H1 (cell line): Measurements from ENCODE around the gene CBR3. TPM values are rescaled to one million over a fixed set of nuclear protein-coding genes. Genes with fewer than 3 reads are reported as not detected.

Source experiments
- CTCF ChIA-PET: fragments of 300-600 bp; sonication (Branson Sonifier 250); formaldehyde crosslinking; loops from one replicate; lab custom pipeline; 2021; ENCODE audit not compliant: partially characterized antibody; lab: Charles Lee
- POLR2A ChIA-PET: fragments of 300-600 bp; sonication (Branson Sonifier 250); formaldehyde crosslinking; loops from one replicate; lab custom pipeline; 2021; ENCODE audit warnings: inconsistent platforms; ENCODE audit not compliant: partially characterized antibody; lab: Charles Lee
- DNase-seq, 2 experiments: peaks; one replicate each; pipeline versions ENCODE4 v3.0.0 to v3.0.0-alpha.2; 2010 to 2022; ENCODE audit warnings: low spot score in 2 of 2, low read depth in 1 of 2, mixed read lengths in 1 of 2
- FAIRE-seq: peaks from 2 replicates; lab custom pipeline; 2011; peaks lifted over from hg19 to GRCh38; lab: Jason Lieb, UNC
- H2AFZ ChIP-seq: 2 replicates; pipeline ENCODE4 v1.8.1; 2012; ENCODE audit warnings: low read length, inconsistent platforms
- H2AK5ac ChIP-seq: 2 replicates; pipeline ENCODE4 v1.6.1; 2013; ENCODE audit warnings: low read depth, low read length
- H2BK120ac ChIP-seq: replicated peaks from 2 replicates; pipeline ENCODE3; 2013; ENCODE audit warnings: low read depth, low read length, inconsistent platforms
- H2BK12ac ChIP-seq: 2 replicates; pipeline ENCODE4 v1.6.1; 2013; ENCODE audit warnings: low read depth, low read length
- H2BK15ac ChIP-seq: 2 replicates; pipeline ENCODE4 v1.6.1; 2013; ENCODE audit warnings: low read length
- H2BK20ac ChIP-seq: 2 replicates; pipeline ENCODE4 v1.6.1; 2013; ENCODE audit warnings: low read length
- H2BK5ac ChIP-seq: 2 replicates; pipeline ENCODE4 v1.6.1; 2013; ENCODE audit warnings: low read depth, low read length
- H3K14ac ChIP-seq: 2 replicates; pipeline ENCODE4 v1.6.1; 2013; ENCODE audit warnings: inconsistent platforms; ENCODE audit not compliant: insufficient read length
- H3K18ac ChIP-seq: 2 replicates; pipeline ENCODE4 v1.6.1; 2013; ENCODE audit warnings: low read length; ENCODE audit errors: extremely low read depth
- H3K23ac ChIP-seq: 2 replicates; pipeline ENCODE4 v1.6.1; 2013; ENCODE audit warnings: inconsistent platforms; ENCODE audit not compliant: insufficient read length
- H3K23me2 ChIP-seq: 2 replicates; pipeline ENCODE4 v1.6.1; 2013; ENCODE audit warnings: low read depth, low read length
- H3K27ac ChIP-seq: 2 replicates; pipeline ENCODE4 v1.6.1; 2011; ENCODE audit warnings: low read depth, low read length, inconsistent platforms
- H3K27me3 ChIP-seq, 4 experiments: replicated peaks in 1 of 4; 1 replicate in 1 of 4; 2 replicates in 3 of 4; pipeline versions ENCODE4 v1.6.1 to v1.8.1; 2011 to 2013; ENCODE audit warnings: low read length in 3 of 4, mild to moderate bottlenecking in 3 of 4, inconsistent platforms in 2 of 4, mixed read lengths in 2 of 4, moderate library complexity in 1 of 4; ENCODE audit not compliant: control insufficient read depth in 3 of 4, insufficient read depth in 3 of 4; ENCODE audit errors: extremely low read depth in 1 of 4
- H3K36me3 ChIP-seq, 4 experiments: 2 replicates each; pipeline versions ENCODE4 v1.6.1 to v1.8.1; 2011 to 2013; ENCODE audit warnings: mild to moderate bottlenecking in 4 of 4, low read length in 3 of 4, moderate library complexity in 2 of 4, control low read depth in 1 of 4, inconsistent platforms in 1 of 4; ENCODE audit not compliant: insufficient read depth in 4 of 4, control insufficient read depth in 2 of 4
- H3K4ac ChIP-seq: replicated peaks from 2 replicates; pipeline ENCODE3; 2013; ENCODE audit warnings: low read length, low read depth, mixed read lengths, inconsistent platforms; ENCODE audit not compliant: insufficient read length
- H3K4me1 ChIP-seq, 4 experiments: replicated peaks in 1 of 4; 1 replicate in 1 of 4; 2 replicates in 3 of 4; pipeline versions ENCODE4 v1.6.1 to v1.8.1; 2011 to 2013; ENCODE audit warnings: low read length in 3 of 4, inconsistent platforms in 2 of 4, mixed read lengths in 1 of 4; ENCODE audit not compliant: insufficient read depth in 4 of 4, control insufficient read depth in 3 of 4
- H3K4me2 ChIP-seq, 2 experiments: 2 replicates each; pipeline versions ENCODE4 v1.6.1 to v1.8.1; 2011 to 2013; ENCODE audit warnings: low read depth in 2 of 2, low read length in 2 of 2, control low read depth in 1 of 2, inconsistent platforms in 1 of 2, mild to moderate bottlenecking in 1 of 2; ENCODE audit not compliant: insufficient read depth in 1 of 2
- H3K4me3 ChIP-seq, 4 experiments: fragments of 200-600, 300-600 bp in 1 of 4; sonication (generic), shearing (Covaris generic), sonication (Bioruptor Twin) in 1 of 4; 2 replicates each; pipeline versions ENCODE4 v1.5.1 to v1.8.1; 2011 to 2016; ENCODE audit warnings: low read length in 4 of 4, low read depth in 3 of 4, control low read depth in 2 of 4, inconsistent platforms in 2 of 4, mild to moderate bottlenecking in 2 of 4, mixed read lengths in 1 of 4, moderate library complexity in 1 of 4; ENCODE audit not compliant: insufficient read depth in 2 of 4; ENCODE audit errors: extremely low read depth in 1 of 4
- H3K56ac ChIP-seq: replicated peaks from 2 replicates; pipeline ENCODE3; 2013; ENCODE audit warnings: low read depth, mild to moderate bottlenecking, mixed read lengths, low read length, inconsistent platforms; ENCODE audit not compliant: insufficient read length
- H3K79me1 ChIP-seq: 2 replicates; pipeline ENCODE4 v1.6.1; 2013; ENCODE audit warnings: low read depth, low read length, control low read depth
- H3K79me2 ChIP-seq, 2 experiments: 2 replicates each; pipeline versions ENCODE4 v1.6.1 to v1.8.1; 2012 to 2013; ENCODE audit warnings: low read length in 2 of 2, mild to moderate bottlenecking in 2 of 2, inconsistent platforms in 1 of 2; ENCODE audit not compliant: insufficient read depth in 2 of 2, control insufficient read depth in 1 of 2
- H3K9ac ChIP-seq, 4 experiments: replicated peaks in 1 of 4; 1 replicate in 1 of 4; 2 replicates in 3 of 4; pipeline versions ENCODE4 v1.6.1 to v1.8.1; 2011 to 2013; ENCODE audit warnings: low read depth in 3 of 4, low read length in 3 of 4, control low read depth in 2 of 4, mild to moderate bottlenecking in 2 of 4, moderate library complexity in 2 of 4, inconsistent platforms in 1 of 4; ENCODE audit errors: extremely low read depth in 1 of 4
- H3K9me3 ChIP-seq, 2 experiments: 2 replicates each; pipeline versions ENCODE4 v1.6.1 to v1.8.1; 2012 to 2013; ENCODE audit warnings: mild to moderate bottlenecking in 2 of 2, moderate library complexity in 2 of 2, control low read depth in 1 of 2, inconsistent platforms in 1 of 2, low read depth in 1 of 2, low read length in 1 of 2, mixed read lengths in 1 of 2; ENCODE audit not compliant: insufficient read depth in 2 of 2
- H4K20me1 ChIP-seq, 2 experiments: replicated peaks in 1 of 2; 2 replicates each; pipeline versions ENCODE3 to v1.8.1; 2011 to 2013; ENCODE audit warnings: inconsistent platforms in 2 of 2, low read length in 2 of 2, mild to moderate bottlenecking in 1 of 2; ENCODE audit not compliant: insufficient read depth in 2 of 2, control insufficient read depth in 1 of 2
- H4K5ac ChIP-seq: 2 replicates; pipeline ENCODE4 v1.6.1; 2013; ENCODE audit warnings: low read length, low read depth, mixed read lengths, inconsistent platforms; ENCODE audit not compliant: insufficient read length
- H4K8ac ChIP-seq: 2 replicates; pipeline ENCODE4 v1.8.0; 2013; ENCODE audit warnings: mild to moderate bottlenecking, moderate library complexity, low read length, inconsistent platforms; ENCODE audit not compliant: insufficient read depth; ENCODE audit errors: extremely low read depth
- H4K91ac ChIP-seq: replicated peaks from 2 replicates; pipeline ENCODE3; 2013; ENCODE audit warnings: low read length, mixed read lengths, inconsistent platforms; ENCODE audit not compliant: insufficient read length
- BCL11A ChIP-seq, 2 experiments: IDR thresholded peaks; one replicate each; pipeline ENCODE4 v1.6.1; 2011; ENCODE audit warnings: low read depth in 2 of 2, low read length in 2 of 2, mild to moderate bottlenecking in 2 of 2
- EZH2 ChIP-seq: fragments of 200-600 bp; sonication (generic); IDR thresholded peaks from 2 replicates; pipeline ENCODE4 v1.7.1; 2012; ENCODE audit warnings: low read depth, mild to moderate bottlenecking, moderate library complexity, low read length, inconsistent platforms; ENCODE audit not compliant: severe bottlenecking
- GTF2F1 ChIP-seq: IDR thresholded peaks from 2 replicates; pipeline ENCODE4 v1.6.1; 2012; ENCODE audit warnings: low read depth, low read length, improper control_type of control experiment, borderline replicate concordance
- HDAC6 ChIP-seq: IDR thresholded peaks from one replicate; pipeline ENCODE4 v1.7.1; 2012; ENCODE audit warnings: low read depth, mild to moderate bottlenecking, inconsistent platforms, low read length, moderate library complexity
- KDM5A ChIP-seq: fragments of 200-600 bp; IDR thresholded peaks from 2 replicates; pipeline ENCODE4 v1.7.1; 2012; ENCODE audit warnings: mild to moderate bottlenecking, low read length, inconsistent platforms, mixed read lengths
- NRF1 ChIP-seq: IDR thresholded peaks from 2 replicates; pipeline ENCODE4 v1.6.1; 2011; ENCODE audit warnings: mild to moderate bottlenecking, low read depth, low read length, improper control_type of control experiment
- POLR2AphosphoS5 ChIP-seq: IDR thresholded peaks from 2 replicates; pipeline ENCODE4 v1.6.1; 2011; ENCODE audit warnings: low read depth, low read length
- RBBP5 ChIP-seq: IDR thresholded peaks from 2 replicates; pipeline ENCODE4 v1.7.1; 2012; ENCODE audit warnings: low read depth, mild to moderate bottlenecking, inconsistent platforms, low read length, moderate library complexity, borderline replicate concordance
- SAP30 ChIP-seq: fragments of 300-600 bp; sonication (generic); IDR thresholded peaks from 2 replicates; pipeline ENCODE4 v1.7.1; 2012; ENCODE audit warnings: low read length, moderate library complexity, mild to moderate bottlenecking, inconsistent platforms; ENCODE audit not compliant: insufficient read depth, insufficient replicate concordance
- SP4 ChIP-seq: IDR thresholded peaks from 2 replicates; pipeline ENCODE4 v1.6.1; 2012; ENCODE audit warnings: low read length, inconsistent platforms
- SUZ12 ChIP-seq: fragments of 200-600 bp; sonication (generic); IDR thresholded peaks from 2 replicates; pipeline ENCODE4 v1.6.1; 2012; ENCODE audit warnings: mild to moderate bottlenecking, inconsistent platforms, low read length, moderate library complexity, mixed read lengths
- TBP ChIP-seq: IDR thresholded peaks from 2 replicates; pipeline ENCODE4 v1.6.1; 2011; ENCODE audit warnings: low read depth, low read length, improper control_type of control experiment
- WGBS, 2 experiments: shearing (Covaris generic) in 1 of 2; methylation state at CpG; one replicate each; pipeline versions ENCODE4 v1.1.6 to v1.1.7; 2013 to 2015; ENCODE audit warnings: low lambda C conversion rate in 2 of 2, mixed read lengths in 2 of 2, inconsistent platforms in 1 of 2, low coverage in 1 of 2, missing lambda C conversion rate in 1 of 2; ENCODE audit not compliant: insufficient replicate concordance in 2 of 2, insufficient coverage in 1 of 2, insufficient read length in 1 of 2; ENCODE audit errors: extremely low coverage in 1 of 2, missing lambda C conversion rate in 1 of 2; 5-methylcytosine and 5-hydroxymethylcytosine counted together
- polyA plus RNA-seq, 7 experiments: library from polyadenylated mRNA; depleted of rRNA in 3 of 7; stranded (reverse) in 5 of 7; unstranded in 2 of 7; fragments of >200 nt in 5 of 7; fragments of 200-250 nt in 2 of 7; gene quantifications; 1 replicate in 5 of 7; 2 replicates in 1 of 7; 4 replicates in 1 of 7; pipeline versions ENCODE4 v1.2.1 to v1.2.3, GENCODE V29; 2011 to 2013; ENCODE audit warnings: missing spikeins in 2 of 7, mixed read lengths in 2 of 7
- total RNA-seq: library from RNA; stranded (reverse); fragmentation: NEBNext Ultra II Directional; extraction: Animal tissue kit (Norgen Biotek cat#: 25700); gene quantifications from 2 replicates; pipeline ENCODE4 v1.2.1, GENCODE V29; 2021

The CBR3 gene
- total and polyA plus RNA-seq, 2 of the 8 experiments (the other 6 are each of a cell fraction or from before 2014, with no cell fraction given): 1.2 to 4.3 TPM

DNA sequence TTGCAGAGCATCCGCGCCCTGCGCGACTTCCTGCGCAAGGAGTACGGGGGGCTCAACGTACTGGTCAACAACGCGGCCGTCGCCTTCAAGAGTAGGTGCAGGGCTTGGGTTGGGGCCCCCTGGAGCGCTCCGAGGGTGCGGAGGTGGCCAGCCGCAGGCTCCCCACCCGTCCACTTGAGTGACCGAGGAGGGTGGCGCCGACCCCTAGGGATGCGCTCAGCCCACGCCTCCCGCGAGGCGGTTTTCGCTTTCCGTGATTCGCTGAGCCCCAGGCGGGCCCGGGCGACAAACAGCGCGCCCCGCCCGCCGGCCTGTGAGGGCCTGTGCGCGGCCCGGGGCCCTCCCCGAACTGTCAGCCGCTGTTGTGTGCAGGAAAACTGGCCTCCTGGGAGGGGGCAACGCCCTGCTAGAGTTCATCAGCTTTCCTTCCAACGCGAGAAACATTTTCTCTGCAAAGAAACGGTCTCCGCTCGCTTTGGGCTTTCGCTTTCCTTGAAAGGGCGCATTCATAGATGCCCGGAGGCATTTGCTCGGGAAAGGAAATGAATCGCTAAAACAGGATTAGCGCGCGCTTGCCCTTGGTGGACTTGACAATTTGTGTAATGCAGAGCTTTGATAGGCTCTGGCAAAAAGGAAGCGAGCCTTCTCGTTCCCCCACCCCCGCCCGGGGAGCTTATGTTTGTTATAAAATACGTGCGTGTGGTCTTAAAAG, 668 bp downstream of the CBR3 start:
- no peak overlapping the region for H4K8ac ChIP-seq
- 1% methylated on average over 55 of the region's 60 CpGs; no CpG with 5 or more reads in 1 of the 2 experiments for WGBS, 2 experiments
- H3K14ac ChIP-seq: no peak overlapping the region
- peak in 1 of 2 experiments; percentile 61 for DNase-seq
- H3K18ac ChIP-seq: peak overlapping the region; percentile 48; the same call in 1 of the 2 replicates
- H4K20me1 ChIP-seq: peaks cover 0 to 2% of the 10 kb centered on the region in 2 experiments
- H3K4me2 ChIP-seq: peak overlapping the region; percentile 76 to 95
- no peak overlapping the region for H3K27ac ChIP-seq
- no peak overlapping the region for H4K91ac ChIP-seq
- H4K5ac ChIP-seq: no peak overlapping the region
- H2AK5ac ChIP-seq: no peak overlapping the region
- H2AFZ ChIP-seq: no peak overlapping the region
- POLR2A ChIA-PET: interaction anchor here (0.7 to 1.6 kb wide), 3 partner anchors 8 to 18 kb away, joined by 3 to 5 read pairs (median 5); no protein-coding TSS in a partner anchor
- H3K4me1 ChIP-seq: peaks cover 3 to 15% (median 7%) of the 10 kb centered on the region in 4 experiments
- no peak overlapping the region for H2BK120ac ChIP-seq
- H3K27me3 ChIP-seq: peaks cover 11 to 42% (median 28%) of the 10 kb centered on the region in 4 experiments
- no peak overlapping the region for H3K56ac ChIP-seq
- H2BK20ac ChIP-seq: no peak overlapping the region; the same call in 1 of the 2 replicates
- H2BK5ac ChIP-seq: no peak overlapping the region
- H3K79me1 ChIP-seq: no peaks in the 10 kb centered on the region
- H2BK15ac ChIP-seq: no peak overlapping the region
- H3K79me2 ChIP-seq: no peaks in the 10 kb centered on the region
- CTCF ChIA-PET: interaction anchor here (0.6 to 4.4 kb wide), 6 partner anchors 11 to 253 kb away, joined by 3 to 22 read pairs (median 3); no protein-coding TSS in a partner anchor
- no peak overlapping the region for H3K23ac ChIP-seq
- H3K9me3 ChIP-seq: no peaks in the 10 kb centered on the region
- H3K4me3 ChIP-seq: peak overlapping the region; percentile 37 to 68 (median 56)
- H2BK12ac ChIP-seq: 0 out of 2 replicates have a peak overlapping the region, but pooled peaks have one; percentile 27
- peaks cover 18% of the 10 kb centered on the region for H3K23me2 ChIP-seq
- no peak for FAIRE-seq
- no peak overlapping the region for H3K4ac ChIP-seq
- H3K9ac ChIP-seq: peak overlapping the region in 1 of 4 experiments; percentile 55; a peak in 1 of 7 replicates
- H3K36me3 ChIP-seq: no peaks in the 10 kb centered on the region
- TF ChIP-seq BCL11A (IDR thresholded peaks at IDR 0.05; ENCODE audit: low read depth in 2 of 2, low read length in 2 of 2) (no peak), SP4 (no peak), GTF2F1 (no peak), EZH2 (peak; percentile 52), HDAC6 (no peak), NRF1 (no peak), POLR2AphosphoS5 (no peak), SUZ12 (peak; percentile 53; the same call in 1 of the 2 replicates), RBBP5 (0 out of 2 replicates have a peak, but pooled peaks have one; percentile 30), SAP30 (no peak), TBP (no peak), KDM5A (no peak)
